ENCODE results near the gene CNTFR.
A peak's percentile ranks its signal among the peaks of the same experiment; 100 is the strongest.
"Not testable (repeated sequence)": the region's sequence is repeated elsewhere in the genome, so short reads cannot be mapped to it uniquely, and the experiment has no call there.

The CNTFR gene, protein sequence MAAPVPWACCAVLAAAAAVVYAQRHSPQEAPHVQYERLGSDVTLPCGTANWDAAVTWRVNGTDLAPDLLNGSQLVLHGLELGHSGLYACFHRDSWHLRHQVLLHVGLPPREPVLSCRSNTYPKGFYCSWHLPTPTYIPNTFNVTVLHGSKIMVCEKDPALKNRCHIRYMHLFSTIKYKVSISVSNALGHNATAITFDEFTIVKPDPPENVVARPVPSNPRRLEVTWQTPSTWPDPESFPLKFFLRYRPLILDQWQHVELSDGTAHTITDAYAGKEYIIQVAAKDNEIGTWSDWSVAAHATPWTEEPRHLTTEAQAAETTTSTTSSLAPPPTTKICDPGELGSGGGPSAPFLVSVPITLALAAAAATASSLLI

DNA sequence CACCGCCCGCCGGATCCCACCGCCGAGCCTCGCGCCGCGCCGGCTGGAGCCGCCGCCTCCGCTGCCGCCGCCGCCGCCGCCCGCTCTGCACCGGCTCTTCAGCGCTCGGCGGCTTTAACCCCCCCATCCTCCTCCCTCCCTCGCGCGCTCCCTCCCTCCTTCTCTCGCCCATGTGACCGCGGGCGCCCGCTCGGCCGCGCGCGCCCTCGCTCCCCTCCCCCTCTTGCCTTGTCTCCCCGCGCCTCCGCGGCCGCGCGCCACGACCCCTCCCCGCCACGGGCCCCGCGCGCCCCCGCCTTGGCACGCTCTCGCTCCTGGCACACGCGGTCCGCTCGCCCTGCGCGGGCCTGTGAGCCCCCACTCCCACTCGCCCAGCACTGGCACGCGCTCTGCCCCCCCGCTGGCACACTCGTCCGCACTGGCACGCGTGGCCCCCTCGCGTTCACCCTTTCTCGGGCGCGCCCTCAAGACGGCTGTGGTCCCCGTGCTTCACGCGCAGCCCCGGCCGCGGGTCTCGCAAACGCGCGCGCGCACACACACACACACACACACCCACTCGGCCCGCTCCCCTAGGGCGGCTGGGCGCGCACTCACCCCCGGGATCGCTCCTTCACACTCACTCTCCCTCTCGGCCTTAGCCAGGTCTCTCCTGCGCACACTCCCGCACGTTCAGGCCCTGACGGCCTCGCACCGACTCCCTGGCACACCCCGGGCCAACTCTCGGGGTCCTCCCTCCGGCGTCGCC is at the start of gene CNTFR:
Gene CNTFR, minus strand, starts transcription at position 89 of the 745 bp plus-strand sequence. CDS start 20,743 bp downstream, outside the sequence.
- in situ Hi-C loops (cut with HindIII; ENCODE audit: low pct_unique_long_range_greater_than_20kb, low sequenced_read_pairs) = no loop called here
- DNase-seq (ENCODE audit: low read depth in 1 of 2, low spot score in 1 of 2) = peak; percentile 61 to 70
- no peak for TF ChIP-seq JUND (IDR thresholded peaks at IDR 0.05; ENCODE audit: low read depth)

DNA sequence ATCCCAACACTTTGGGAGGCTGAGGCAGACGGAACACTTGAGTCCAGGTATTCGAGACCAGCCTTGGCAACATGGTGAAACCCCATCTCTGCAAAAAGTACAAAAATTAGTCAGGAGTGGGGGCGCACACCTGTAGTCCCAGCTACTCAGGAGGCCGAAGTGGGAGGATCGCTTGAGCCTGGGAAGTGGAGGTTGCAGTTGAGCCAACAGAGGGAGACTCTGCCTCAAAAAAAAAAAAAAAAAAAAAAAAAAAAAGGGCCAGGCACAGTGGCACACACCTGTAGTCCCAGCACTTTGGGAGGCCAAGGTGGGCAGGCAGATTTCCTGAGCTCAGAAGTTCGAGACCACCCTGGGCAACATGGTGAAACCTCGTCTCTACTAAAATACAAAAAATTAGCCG is 49.8 kb upstream of the CNTFR start:
- DNase-seq (ENCODE audit: low read depth in 1 of 2, low spot score in 1 of 2) = not testable (repeated sequence)

DNA sequence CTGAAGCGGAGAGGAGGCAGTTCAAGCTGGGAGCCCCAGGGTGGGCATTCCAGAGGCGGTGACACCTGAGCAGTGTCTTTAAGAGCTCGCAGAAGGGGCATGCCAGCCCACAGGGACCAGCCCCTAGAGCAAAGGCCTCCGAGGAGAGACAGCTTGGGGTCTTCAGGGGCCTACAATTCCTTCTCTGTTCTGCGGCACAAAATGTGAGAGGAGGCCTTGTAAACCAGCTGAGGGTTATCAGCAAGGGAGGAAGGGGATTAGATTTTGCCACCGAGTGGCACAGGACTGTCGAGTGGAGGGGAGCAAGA is 48.6 kb upstream of the CNTFR start:
- DNase-seq (ENCODE audit: low read depth in 1 of 2, low spot score in 1 of 2) = no peak
- in situ Hi-C loops (cut with HindIII; ENCODE audit: low pct_unique_long_range_greater_than_20kb, low sequenced_read_pairs) = no loop called here
- TF ChIP-seq JUND (IDR thresholded peaks at IDR 0.05; ENCODE audit: low read depth) = no peak

More for the DNA sequence above, 49.8 kb upstream of the CNTFR start:
- in situ Hi-C loops (cut with HindIII; ENCODE audit: low pct_unique_long_range_greater_than_20kb, low sequenced_read_pairs) = not testable (repeated sequence)

DNA sequence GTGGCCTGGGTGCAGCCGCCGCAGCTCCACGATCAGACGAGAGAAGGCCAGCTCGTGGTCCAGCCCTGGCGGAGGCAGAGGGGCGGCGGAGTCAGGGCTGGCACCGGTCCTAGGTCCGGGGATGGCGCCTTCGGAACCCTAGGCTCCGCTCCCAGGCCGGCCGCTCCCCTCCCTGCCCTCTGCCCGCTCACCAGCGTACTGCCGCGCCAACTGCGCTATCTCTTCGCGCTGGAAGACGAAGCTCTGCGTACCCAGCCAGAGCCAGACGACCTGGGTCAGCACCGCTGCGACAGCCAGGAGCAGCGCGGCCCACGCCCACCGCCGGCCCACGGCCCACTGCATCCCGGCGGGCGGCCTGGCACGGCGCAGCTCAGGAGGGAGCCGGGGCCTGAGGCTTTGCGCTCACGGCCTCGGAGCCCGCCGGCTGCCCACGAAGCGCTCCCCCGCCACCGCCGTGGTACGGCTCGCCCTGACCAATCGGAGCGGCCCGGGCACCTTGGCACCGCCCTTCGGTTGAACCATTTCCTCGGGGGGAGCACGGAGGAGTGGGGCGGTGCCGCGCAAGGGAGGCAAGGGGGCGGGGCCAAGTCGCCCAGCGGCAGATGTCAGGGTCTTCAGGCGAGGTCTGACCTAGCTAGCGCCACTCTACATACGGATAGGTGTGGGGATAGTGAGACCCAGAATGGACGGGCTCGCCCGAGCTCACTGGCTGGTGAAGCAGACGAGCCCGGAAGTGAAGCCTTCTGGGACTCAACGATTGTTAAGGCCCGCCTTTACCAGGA is 48.0 kb upstream of the CNTFR start, which contains the start of gene SIGMAR1:
Gene SIGMAR1, minus strand, starts transcription at position 432 of the 782 bp plus-strand sequence. Its CDS starts 90 bp downstream, at position 342.
- in situ Hi-C loops (cut with HindIII; ENCODE audit: low pct_unique_long_range_greater_than_20kb, low sequenced_read_pairs) = no loop called here
- peak; percentile 69 to 93 for DNase-seq (ENCODE audit: low read depth in 1 of 2, low spot score in 1 of 2)

DNA sequence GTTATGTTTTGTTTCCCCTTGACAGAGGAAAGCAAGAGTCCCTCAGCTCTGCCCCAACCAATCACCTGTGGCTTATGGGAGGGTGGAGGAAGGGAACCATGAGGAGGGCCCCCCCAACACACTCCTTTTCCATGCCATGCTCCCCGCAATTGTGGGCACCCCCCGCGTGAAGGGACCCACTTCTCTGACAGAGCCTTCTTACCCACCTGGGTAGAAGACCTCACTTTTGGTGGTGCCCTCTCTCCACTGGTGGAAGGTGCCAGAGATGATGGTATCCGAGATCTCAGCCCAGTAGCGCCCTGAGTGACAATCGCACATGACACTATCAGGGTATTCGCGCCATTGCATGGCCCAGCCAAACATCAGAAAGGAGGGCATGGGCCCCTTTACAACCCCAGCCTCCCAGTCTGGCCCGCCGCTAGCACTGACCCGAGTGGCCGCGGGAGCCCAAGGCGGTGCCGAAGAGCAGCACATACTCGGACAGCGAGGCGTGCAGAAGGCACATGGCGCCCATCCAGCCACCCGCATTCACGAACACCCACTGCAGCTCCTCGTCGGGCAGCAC is 47.3 kb upstream of the CNTFR start:
- no peak for DNase-seq (ENCODE audit: low read depth in 1 of 2, low spot score in 1 of 2)
- no peak for TF ChIP-seq JUND (IDR thresholded peaks at IDR 0.05; ENCODE audit: low read depth)

More for the DNA sequence above, 48.0 kb upstream of the CNTFR start, which contains the start of gene SIGMAR1:
- TF ChIP-seq JUND (IDR thresholded peaks at IDR 0.05; ENCODE audit: low read depth) = no peak

DNA sequence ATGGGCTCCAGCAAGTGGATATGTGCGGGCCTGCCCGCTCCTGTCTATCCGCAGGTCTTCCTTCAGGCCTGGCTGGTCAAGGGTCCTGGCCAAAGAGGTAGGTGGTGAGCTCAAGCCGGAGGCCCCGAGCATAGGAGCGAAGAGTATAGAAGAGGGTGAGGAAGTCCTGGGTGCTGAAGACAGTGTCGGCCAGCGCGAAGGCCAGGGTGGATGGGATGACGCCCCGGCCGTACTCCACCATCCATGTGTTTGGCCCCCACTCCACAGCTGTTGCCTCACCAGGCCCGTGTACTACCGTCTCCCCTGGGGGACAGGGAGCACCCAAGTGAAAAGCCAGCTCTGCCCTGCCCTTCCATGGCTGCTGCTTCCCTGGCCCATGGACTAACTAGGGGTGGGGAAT is 46.0 kb upstream of the CNTFR start:
- in situ Hi-C loops (cut with HindIII; ENCODE audit: low pct_unique_long_range_greater_than_20kb, low sequenced_read_pairs) = no loop called here
- DNase-seq (ENCODE audit: low read depth in 1 of 2, low spot score in 1 of 2) = no peak
- no peak for TF ChIP-seq JUND (IDR thresholded peaks at IDR 0.05; ENCODE audit: low read depth)

More for the DNA sequence above, 47.3 kb upstream of the CNTFR start:
- in situ Hi-C loops (cut with HindIII; ENCODE audit: low pct_unique_long_range_greater_than_20kb, low sequenced_read_pairs) = no loop called here

DNA sequence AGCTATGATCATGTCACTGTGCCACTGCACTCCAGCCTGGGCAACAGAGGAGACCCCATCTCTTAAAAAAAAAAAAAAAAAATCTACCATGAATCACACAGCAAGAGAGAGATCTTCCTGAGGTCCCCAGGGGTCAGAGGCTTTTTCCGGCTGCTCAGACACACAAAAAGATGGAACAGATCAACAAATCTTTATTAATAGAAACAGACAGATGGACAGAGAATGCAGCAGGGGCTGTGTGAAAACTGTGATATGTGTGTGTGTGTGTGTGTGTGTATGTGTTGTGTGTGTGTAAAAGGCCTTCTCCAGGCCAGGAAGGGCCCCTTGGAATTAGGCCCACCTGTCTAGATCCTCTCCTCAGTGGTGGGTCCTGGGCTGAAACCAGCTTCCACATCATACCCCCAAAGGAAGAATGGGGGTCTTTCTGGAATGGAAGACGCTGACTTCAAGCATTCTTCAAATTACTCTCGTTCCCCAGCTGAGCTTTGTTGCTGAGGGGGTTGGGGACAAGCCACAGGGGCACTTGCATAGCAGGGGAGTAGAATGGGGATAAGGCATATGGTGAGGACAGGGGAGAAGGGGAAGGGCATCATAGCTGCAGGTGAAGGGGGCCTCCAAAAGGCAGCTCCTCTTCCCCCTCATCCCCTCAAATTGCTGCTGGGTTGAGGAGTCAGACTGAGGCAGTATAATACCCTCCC is 45.2 kb upstream of the CNTFR start:
- TF ChIP-seq JUND (IDR thresholded peaks at IDR 0.05; ENCODE audit: low read depth) = no peak
- in situ Hi-C loops (cut with HindIII; ENCODE audit: low pct_unique_long_range_greater_than_20kb, low sequenced_read_pairs) = no loop called here
- DNase-seq (ENCODE audit: low read depth in 1 of 2, low spot score in 1 of 2) = no peak

DNA sequence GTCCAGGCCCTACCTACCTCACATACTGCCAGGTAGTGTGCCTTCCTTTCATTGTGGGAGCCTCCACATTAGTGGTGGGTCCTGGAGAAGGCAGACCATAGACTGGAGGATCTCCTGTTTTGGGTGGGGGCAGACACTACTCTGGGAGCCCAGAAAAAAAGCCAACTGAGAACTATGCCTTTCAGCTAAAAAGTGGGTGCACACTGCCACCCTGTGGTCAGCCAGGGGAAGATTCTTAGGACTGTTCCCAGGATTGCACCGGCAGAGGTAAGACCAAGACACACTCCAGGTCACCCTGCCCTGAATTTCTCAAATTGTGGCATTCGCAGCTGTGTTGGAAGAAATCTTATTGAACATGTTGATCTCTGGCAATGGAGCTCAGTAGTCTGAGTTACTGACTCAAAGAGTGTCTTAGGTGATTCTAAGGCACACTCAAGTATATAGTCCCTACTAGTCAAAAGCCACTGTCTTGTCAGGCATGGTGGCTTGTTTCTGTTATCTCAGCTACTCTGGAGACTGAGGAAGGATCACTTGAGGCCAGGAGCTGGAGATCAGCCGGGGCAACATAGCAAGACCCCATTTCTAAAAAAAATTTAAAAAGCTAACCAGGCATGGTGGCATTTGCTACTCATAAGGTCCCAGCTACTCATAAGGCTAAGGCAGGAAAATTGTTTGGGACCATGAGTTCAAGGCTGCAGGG is 44.5 kb upstream of the CNTFR start:
- TF ChIP-seq JUND (IDR thresholded peaks at IDR 0.05; ENCODE audit: low read depth) = no peak
- in situ Hi-C loops (cut with HindIII; ENCODE audit: low pct_unique_long_range_greater_than_20kb, low sequenced_read_pairs) = no loop called here
- DNase-seq (ENCODE audit: low read depth in 1 of 2, low spot score in 1 of 2) = peak; percentile 70 to 82

DNA sequence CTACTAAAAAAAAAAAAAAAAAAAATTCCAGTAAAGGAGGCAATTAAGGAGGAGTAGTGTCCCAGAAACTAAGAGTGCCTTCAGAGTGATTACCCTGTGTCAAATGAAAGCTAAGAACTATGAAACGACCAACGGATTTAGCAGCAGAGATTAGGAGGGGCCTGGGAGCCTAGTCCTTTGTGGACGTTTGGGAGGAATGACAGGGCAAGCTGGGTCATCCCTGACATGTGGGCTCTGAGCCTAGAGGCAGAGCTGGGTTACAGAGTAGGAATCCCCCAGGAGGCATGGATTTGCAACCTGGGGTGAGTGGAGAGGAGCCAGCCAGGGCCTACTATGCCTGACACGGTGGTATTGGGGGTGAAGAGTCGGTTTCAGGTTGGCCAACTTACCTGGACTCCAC is 43.6 kb upstream of the CNTFR start:
- no peak for DNase-seq (ENCODE audit: low read depth in 1 of 2, low spot score in 1 of 2)
- no peak for TF ChIP-seq JUND (IDR thresholded peaks at IDR 0.05; ENCODE audit: low read depth)
- in situ Hi-C loops (cut with HindIII; ENCODE audit: low pct_unique_long_range_greater_than_20kb, low sequenced_read_pairs) = no loop called here

DNA sequence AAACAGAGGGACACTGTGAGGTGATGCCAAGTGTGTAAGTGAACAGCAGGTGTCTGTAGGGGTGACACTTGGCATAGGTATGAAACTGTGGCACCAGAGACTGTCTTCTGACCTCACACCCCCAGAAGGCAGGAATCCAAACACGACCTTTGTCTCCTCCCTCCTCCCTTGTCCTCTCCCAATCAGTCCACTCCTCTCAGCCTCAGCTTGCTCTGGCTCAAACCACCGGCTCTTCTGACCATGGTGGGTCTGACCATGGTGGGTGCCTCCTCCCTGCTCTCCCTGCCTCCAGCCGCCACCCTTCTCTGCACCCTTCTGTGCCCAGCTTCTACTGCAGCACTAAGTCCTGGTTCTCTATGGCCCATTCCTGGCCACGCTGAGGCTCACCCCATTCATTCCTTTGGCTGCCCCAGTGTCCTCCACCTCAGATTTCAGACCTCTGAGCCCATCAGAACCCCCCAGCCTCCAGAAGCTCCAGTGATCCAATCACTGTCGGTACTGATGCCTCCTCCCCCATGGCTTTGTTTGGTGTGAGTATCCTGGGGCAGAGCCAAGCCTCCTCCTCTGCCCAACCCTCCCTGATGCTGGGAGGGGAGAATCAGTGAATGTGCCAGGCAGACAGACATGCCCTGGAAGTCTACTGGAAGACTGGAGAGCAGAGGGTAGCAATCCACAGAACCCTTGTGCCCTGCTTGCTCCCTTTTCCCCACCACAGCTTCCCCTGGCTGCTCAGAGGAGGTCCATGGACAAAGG is 41.1 kb upstream of the CNTFR start:
- TF ChIP-seq JUND (IDR thresholded peaks at IDR 0.05; ENCODE audit: low read depth) = no peak
- in situ Hi-C loops (cut with HindIII; ENCODE audit: low pct_unique_long_range_greater_than_20kb, low sequenced_read_pairs) = no loop called here
- DNase-seq (ENCODE audit: low read depth in 1 of 2, low spot score in 1 of 2) = peak in 1 of 2 experiments; percentile 28

DNA sequence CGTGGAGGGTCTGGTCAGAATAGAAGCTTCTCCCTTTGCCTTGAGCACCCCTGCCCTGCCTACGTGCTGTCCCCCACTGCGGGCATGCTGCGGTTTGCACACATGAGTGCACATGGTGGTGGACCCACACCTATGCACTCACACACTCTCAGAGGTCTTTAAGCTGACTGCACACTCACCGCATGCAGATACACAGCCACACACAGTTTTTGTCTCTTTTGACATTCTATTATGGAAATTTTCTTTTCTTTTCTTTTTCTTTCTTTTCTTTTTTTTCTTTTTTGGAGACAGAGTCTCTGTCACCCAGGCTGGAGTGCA is 39.9 kb upstream of the CNTFR start:
- in situ Hi-C loops (cut with HindIII; ENCODE audit: low pct_unique_long_range_greater_than_20kb, low sequenced_read_pairs) = no loop called here
- TF ChIP-seq JUND (IDR thresholded peaks at IDR 0.05; ENCODE audit: low read depth) = no peak
- DNase-seq (ENCODE audit: low read depth in 1 of 2, low spot score in 1 of 2) = no peak

Data from T47D (cell line).